ENCODE results near the gene KCNN2. TPM values are rescaled to one million over a fixed set of nuclear protein-coding genes. Genes with fewer than 3 reads are reported as not detected.

KCNN2 gene
- total RNA-seq, 1 experiment from 2014 or later: not detected

DNA sequence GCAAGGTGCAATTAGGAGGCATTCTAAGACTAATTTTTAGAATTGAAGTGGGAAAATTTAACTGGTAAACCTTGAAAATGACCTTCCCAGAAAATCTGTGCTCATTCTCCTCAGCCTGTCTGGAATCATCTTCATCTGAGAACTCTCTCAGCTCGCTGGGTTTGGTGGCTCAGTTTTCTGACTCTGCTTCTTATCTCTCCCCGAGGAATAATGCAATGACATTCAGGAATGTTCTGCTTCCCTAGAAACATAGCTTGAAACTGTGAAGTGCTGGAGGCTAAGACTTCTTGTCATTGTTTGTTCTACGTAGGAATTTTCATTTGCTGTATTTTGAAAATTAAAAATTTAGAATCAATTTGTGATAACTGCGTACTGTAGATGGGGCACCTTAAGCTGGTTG lies 86.6 kb downstream of the KCNN2 start:
- no peaks in the 10 kb centered on the region for H3K9me2 ChIP-seq (ENCODE audit: insufficient read depth)
- TF ChIP-seq, protein P1, sequence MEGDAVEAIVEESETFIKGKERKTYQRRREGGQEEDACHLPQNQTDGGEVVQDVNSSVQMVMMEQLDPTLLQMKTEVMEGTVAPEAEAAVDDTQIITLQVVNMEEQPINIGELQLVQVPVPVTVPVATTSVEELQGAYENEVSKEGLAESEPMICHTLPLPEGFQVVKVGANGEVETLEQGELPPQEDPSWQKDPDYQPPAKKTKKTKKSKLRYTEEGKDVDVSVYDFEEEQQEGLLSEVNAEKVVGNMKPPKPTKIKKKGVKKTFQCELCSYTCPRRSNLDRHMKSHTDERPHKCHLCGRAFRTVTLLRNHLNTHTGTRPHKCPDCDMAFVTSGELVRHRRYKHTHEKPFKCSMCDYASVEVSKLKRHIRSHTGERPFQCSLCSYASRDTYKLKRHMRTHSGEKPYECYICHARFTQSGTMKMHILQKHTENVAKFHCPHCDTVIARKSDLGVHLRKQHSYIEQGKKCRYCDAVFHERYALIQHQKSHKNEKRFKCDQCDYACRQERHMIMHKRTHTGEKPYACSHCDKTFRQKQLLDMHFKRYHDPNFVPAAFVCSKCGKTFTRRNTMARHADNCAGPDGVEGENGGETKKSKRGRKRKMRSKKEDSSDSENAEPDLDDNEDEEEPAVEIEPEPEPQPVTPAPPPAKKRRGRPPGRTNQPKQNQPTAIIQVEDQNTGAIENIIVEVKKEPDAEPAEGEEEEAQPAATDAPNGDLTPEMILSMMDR (conservative IDR thresholded peaks at IDR 0.05): no peak
- no peak for TF ChIP-seq EZH2 (IDR thresholded peaks at IDR 0.05; ENCODE audit: low read depth)
- H3K79me2 ChIP-seq (ENCODE audit: low read depth): no peaks in the 10 kb centered on the region
- BruUV-seq (replicated peaks): no TSS peak
- H3K4me2 ChIP-seq: no peak overlapping the region
- H3K4me3 ChIP-seq: no peak overlapping the region
- H3K36me3 ChIP-seq (ENCODE audit: low read depth): no peaks in the 10 kb centered on the region
- H3K9me3 ChIP-seq (ENCODE audit: insufficient read depth, low read depth): no peaks in the 10 kb centered on the region
- intact Hi-C loops (cut with micrococcal nuclease; ENCODE audit: unreplicated experiment): loop anchor here (5.0 kb wide), 1 partner anchor 836 kb away; no protein-coding TSS in a partner anchor
- H3K27ac ChIP-seq: no peak overlapping the region
- H3K27me3 ChIP-seq (ENCODE audit: insufficient read depth, low read depth): peaks cover 12% of the 10 kb centered on the region; the same call in 1 of the 2 replicates
- no peak overlapping the region for H2AFZ ChIP-seq
- no peaks in the 10 kb centered on the region for H4K20me1 ChIP-seq (ENCODE audit: insufficient read depth)
- no peaks in the 10 kb centered on the region for H3F3A ChIP-seq (ENCODE audit: insufficient read depth, low read depth)
- CTCF ChIA-PET: no interaction called here
- no peaks in the 10 kb centered on the region for H3K4me1 ChIP-seq (replicated peaks; ENCODE audit: insufficient read depth)
- POLR2A ChIA-PET (ENCODE audit: unreplicated experiment): no interaction called here
- no peak for DNase-seq

DNA sequence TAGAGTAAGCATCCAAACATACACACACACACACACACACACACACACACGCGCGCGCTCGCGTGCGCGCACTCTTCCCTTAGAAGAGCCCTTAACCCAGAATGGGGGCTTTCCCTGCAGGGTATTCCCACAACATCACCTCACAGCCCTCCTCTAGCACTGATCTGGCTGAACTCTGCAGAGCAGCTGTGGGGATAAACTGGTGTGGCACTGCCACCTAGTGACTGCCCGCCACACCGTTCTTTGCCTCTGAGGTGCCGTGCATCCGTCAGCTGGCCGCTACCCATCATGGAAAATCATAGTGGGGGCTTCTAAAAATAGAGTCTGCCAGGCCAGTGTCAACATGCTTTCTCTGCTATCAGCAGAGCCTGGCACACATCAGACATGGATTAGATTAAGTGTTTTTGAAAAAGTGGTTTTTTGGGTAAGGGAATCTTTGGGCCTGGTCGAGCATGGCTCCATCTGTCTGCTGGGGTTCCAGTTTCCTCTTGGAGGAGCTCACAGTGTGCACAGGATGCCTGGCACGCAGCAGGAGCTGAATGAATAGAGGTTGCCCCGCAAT lies 88.1 kb downstream of the KCNN2 start:
- intact Hi-C loops (cut with micrococcal nuclease; ENCODE audit: unreplicated experiment): loop anchor here (2.0 to 5.0 kb wide), 3 partner anchors 349 to 838 kb away; no protein-coding TSS in a partner anchor
- Histone ChIP-seq H3K9me2 (ENCODE audit: insufficient read depth) (no peaks in the 10 kb centered on the region), H3K27me3 (ENCODE audit: insufficient read depth, low read depth) (peaks cover 22% of the 10 kb centered on the region; the same call in 1 of the 2 replicates), H3K36me3 (ENCODE audit: low read depth) (no peaks in the 10 kb centered on the region), H3K4me2 (no peak overlapping the region), H4K20me1 (ENCODE audit: insufficient read depth) (no peaks in the 10 kb centered on the region), H2AFZ (no peak overlapping the region), H3K27ac (no peak overlapping the region), H3K4me3 (no peak overlapping the region), H3K4me1 (replicated peaks; ENCODE audit: insufficient read depth) (no peaks in the 10 kb centered on the region), H3F3A (ENCODE audit: insufficient read depth, low read depth) (no peaks in the 10 kb centered on the region), H3K9me3 (ENCODE audit: insufficient read depth, low read depth) (no peaks in the 10 kb centered on the region), H3K79me2 (ENCODE audit: low read depth) (no peaks in the 10 kb centered on the region)
- TF ChIP-seq EZH2 (IDR thresholded peaks at IDR 0.05; ENCODE audit: low read depth): no peak
- TF ChIP-seq, protein P1 (conservative IDR thresholded peaks at IDR 0.05): peak; percentile 76
- no TSS peak for BruUV-seq (replicated peaks)
- POLR2A ChIA-PET (ENCODE audit: unreplicated experiment): interaction anchor here (0.6 to 0.7 kb wide), 2 partner anchors 10 to 756 kb away, joined by 4 to 6 read pairs; no protein-coding TSS in a partner anchor
- peak; percentile 34 to 38 for DNase-seq
- CTCF ChIA-PET: interaction anchor here (1.3 kb wide), 1 partner anchor 838 kb away, joined by 4 read pairs; no protein-coding TSS in a partner anchor

DNA sequence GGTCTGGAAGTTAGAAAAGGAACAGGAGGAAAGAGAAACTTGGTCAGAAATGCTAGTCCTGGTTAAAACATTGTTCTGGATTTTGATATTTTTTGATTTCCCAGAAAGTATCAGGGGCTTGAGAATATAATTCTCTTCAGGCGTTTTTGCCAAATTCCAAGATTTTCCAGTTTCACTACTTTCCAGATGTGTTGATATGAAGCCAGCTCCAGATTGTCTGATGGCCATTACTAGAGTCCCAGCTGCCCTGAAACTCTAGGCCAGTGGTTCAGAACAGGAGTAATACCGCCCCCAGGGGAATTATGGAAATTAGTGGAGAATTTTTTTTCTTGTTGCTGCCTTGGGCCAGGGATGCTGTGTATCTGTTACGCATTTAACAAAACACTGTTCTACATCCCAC lies 88.6 kb downstream of the KCNN2 start:
- Histone ChIP-seq H2AFZ (no peak overlapping the region), H3K27me3 (ENCODE audit: insufficient read depth, low read depth) (peaks cover 24% of the 10 kb centered on the region; the same call in 1 of the 2 replicates), H3K9me2 (ENCODE audit: insufficient read depth) (no peaks in the 10 kb centered on the region), H3K4me1 (replicated peaks; ENCODE audit: insufficient read depth) (no peaks in the 10 kb centered on the region), H3K79me2 (ENCODE audit: low read depth) (no peaks in the 10 kb centered on the region), H3K4me2 (no peak overlapping the region), H3K4me3 (no peak overlapping the region), H3F3A (ENCODE audit: insufficient read depth, low read depth) (no peaks in the 10 kb centered on the region), H4K20me1 (ENCODE audit: insufficient read depth) (no peaks in the 10 kb centered on the region), H3K36me3 (ENCODE audit: low read depth) (no peaks in the 10 kb centered on the region), H3K9me3 (ENCODE audit: insufficient read depth, low read depth) (no peaks in the 10 kb centered on the region), H3K27ac (no peak overlapping the region)
- BruUV-seq (replicated peaks): no TSS peak
- intact Hi-C loops (cut with micrococcal nuclease; ENCODE audit: unreplicated experiment): loop anchor here (2.0 kb wide), 2 partner anchors 350 to 772 kb away; no protein-coding TSS in a partner anchor
- ChIA-PET POLR2A (ENCODE audit: unreplicated experiment) (interaction anchor here (0.6 to 0.7 kb wide), 2 partner anchors 11 to 757 kb away, joined by 4 to 6 read pairs; no protein-coding TSS in a partner anchor), CTCF (interaction anchor here (1.3 kb wide), 1 partner anchor 838 kb away, joined by 4 read pairs; no protein-coding TSS in a partner anchor)
- TF ChIP-seq, protein P1 (conservative IDR thresholded peaks at IDR 0.05): no peak
- no peak for TF ChIP-seq EZH2 (IDR thresholded peaks at IDR 0.05; ENCODE audit: low read depth)
- DNase-seq: no peak

All from PC-9 (cell line).